Activated B cell treated with CpG ODN at 0.5 μM for 24 hours (primary cell): ENCODE results near the gene ACVR1B. TPM values are rescaled to one million over a fixed set of nuclear protein-coding genes. Genes with fewer than 3 reads are reported as not detected.

Source experiments
- ATAC-seq: fragments of 200-7000 bp; cut with Tn5 transposase; one replicate; pipeline ENCODE4 v1.10.0; 2021; ENCODE audit warnings: low read depth, mild to moderate bottlenecking, moderate library complexity
- CTCF ChIA-PET: fragments of 350-600 bp; sonication (Branson Sonifier 250); formaldehyde crosslinking; loops from one replicate; lab custom pipeline; 2021; ENCODE audit warnings: antibody characterized with exemption; lab: Charles Lee
- POLR2A ChIA-PET: fragments of 350-600 bp; sonication (Branson Sonifier 250); formaldehyde crosslinking; loops from one replicate; lab custom pipeline; 2021; ENCODE audit warnings: antibody characterized with exemption; lab: Charles Lee
- DNase-seq: peaks from one replicate; pipeline ENCODE4 v3.0.0; 2022
- H3K27ac Mint-ChIP-seq: one replicate; pipeline ENCODE4 v1.8.0; 2020; ENCODE audit warnings: mixed read lengths
- H3K27me3 Mint-ChIP-seq: one replicate; pipeline ENCODE4 v1.8.0; 2021; ENCODE audit warnings: mixed read lengths
- H3K36me3 Mint-ChIP-seq: one replicate; pipeline ENCODE4 v1.8.0; 2021; ENCODE audit warnings: low read depth, mixed read lengths
- H3K4me1 Mint-ChIP-seq: one replicate; pipeline ENCODE4 v1.8.0; 2021; ENCODE audit warnings: mixed read lengths
- H3K4me3 Mint-ChIP-seq: one replicate; pipeline ENCODE4 v1.8.0; 2020; ENCODE audit warnings: mild to moderate bottlenecking, mixed read lengths
- H3K9me3 Mint-ChIP-seq: one replicate; pipeline ENCODE4 v1.8.0; 2020; ENCODE audit warnings: mixed read lengths
- CTCF ChIP-seq: fragments of 200-600 bp; IDR thresholded peaks from one replicate; pipeline ENCODE4 v1.8.0; 2022; ENCODE audit warnings: antibody characterized with exemption, mild to moderate bottlenecking
- intact Hi-C: fragments of 100-400 bp; cut with micrococcal nuclease; formaldehyde crosslinking; loops from one replicate; pipeline ENCODE4 v1.15.1; 2024
- total RNA-seq: library from RNA; stranded (reverse); gene quantifications from 2 replicates; pipeline ENCODE4 v1.2.3, GENCODE V29; 2022

ACVR1B gene
- total RNA-seq, 1 donor from 2014 or later, result 10.0 TPM

- intact Hi-C loops, result loop anchor here (1.0 kb wide), 2 partner anchors 21 to 30 kb away; no protein-coding TSS in a partner anchor
These were observed 759 bp upstream of the ACVR1B start for GRCh38 chr12:51950682-51951198.

GRCh38 chr12:51951843-51952722, 584 bp downstream of the ACVR1B start:
- DNase-seq (no peak), ATAC-seq (peak; percentile 5)
- H3K27ac Mint-ChIP-seq, result peak overlapping the region; percentile 27
- intact Hi-C loops, result loop anchor here (1.0 kb wide), 2 partner anchors 19 to 28 kb away; no protein-coding TSS in a partner anchor
- POLR2A ChIA-PET, result interaction anchor here (0.6 to 1.4 kb wide), 5 partner anchors 12 to 1057 kb away, joined by 3 to 10 read pairs (median 3); no protein-coding TSS in a partner anchor
- H3K36me3 Mint-ChIP-seq, result no peaks in the 10 kb centered on the region
- H3K9me3 Mint-ChIP-seq, result no peaks in the 10 kb centered on the region
- no peak for TF ChIP-seq CTCF
- CTCF ChIA-PET, result no interaction called here
- peaks cover 12% of the 10 kb centered on the region for H3K27me3 Mint-ChIP-seq
- H3K4me3 Mint-ChIP-seq, result peak overlapping the region; percentile 72
- peaks cover 18% of the 10 kb centered on the region for H3K4me1 Mint-ChIP-seq

More at GRCh38 chr12:51950682-51951198, 759 bp upstream of the ACVR1B start:
- H3K4me1 Mint-ChIP-seq, result peaks cover 18% of the 10 kb centered on the region
- CTCF ChIA-PET, result interaction anchor here (1.0 kb wide), 1 partner anchor 20 kb away, joined by 3 read pairs; no protein-coding TSS in a partner anchor
- ATAC-seq (no peak), DNase-seq (no peak)
- H3K27ac Mint-ChIP-seq, result peak overlapping the region; percentile 68
- peaks cover 15% of the 10 kb centered on the region for H3K27me3 Mint-ChIP-seq
- POLR2A ChIA-PET, result interaction anchor here (1.0 to 1.4 kb wide), 2 partner anchors 11 to 55 kb away, joined by 3 to 4 read pairs; no protein-coding TSS in a partner anchor
- no peaks in the 10 kb centered on the region for H3K36me3 Mint-ChIP-seq
- no peak for TF ChIP-seq CTCF
- H3K4me3 Mint-ChIP-seq, result peak overlapping the region; percentile 93
- no peaks in the 10 kb centered on the region for H3K9me3 Mint-ChIP-seq

GRCh38 chr12:51953089-51953488, 1.6 kb downstream of the ACVR1B start:
- H3K9me3 Mint-ChIP-seq, result no peaks in the 10 kb centered on the region
- H3K4me3 Mint-ChIP-seq, result peak overlapping the region; percentile 3
- H3K36me3 Mint-ChIP-seq, result no peaks in the 10 kb centered on the region
- CTCF ChIA-PET, result no interaction called here
- peaks cover 3% of the 10 kb centered on the region for H3K27me3 Mint-ChIP-seq
- no peak overlapping the region for H3K27ac Mint-ChIP-seq
- intact Hi-C loops, result no loop called here
- POLR2A ChIA-PET, result interaction anchor here (0.7 kb wide), 1 partner anchor 564 kb away, joined by 4 read pairs; no protein-coding TSS in a partner anchor
- TF ChIP-seq CTCF, result no peak
- ATAC-seq, result no peak
- peaks cover 18% of the 10 kb centered on the region for H3K4me1 Mint-ChIP-seq
- no peak for DNase-seq

- Mint-ChIP-seq H3K36me3 (no peaks in the 10 kb centered on the region), H3K27me3 (no peaks in the 10 kb centered on the region), H3K4me1 (peaks cover 18% of the 10 kb centered on the region), H3K9me3 (no peaks in the 10 kb centered on the region), H3K27ac (no peak overlapping the region), H3K4me3 (no peak overlapping the region)
- ATAC-seq, result no peak
- intact Hi-C loops, result no loop called here
- DNase-seq, result no peak
- ChIA-PET POLR2A (interaction anchor here (1.3 kb wide), 1 partner anchor 53 kb away, joined by 3 read pairs; the partner anchor contains the start of gene TAMALIN), CTCF (interaction anchor here (1.3 kb wide), 1 partner anchor 17 kb away, joined by 4 read pairs; no protein-coding TSS in a partner anchor)
- TF ChIP-seq CTCF, result no peak
These were observed 2.4 kb downstream of the ACVR1B start for GRCh38 chr12:51953864-51954263.
